C4-2B (cell line): Measurements from ENCODE around the gene HAUS5.

Source experiments
- ZFX ChIP-seq: fragments of 450-650 bp; IDR thresholded peaks from 2 replicates; pipeline ENCODE4 v1.6.1; 2017
- TF ChIP-seq, protein P1 (sequence below): fragments of 450-650 bp; conservative IDR thresholded peaks from 2 replicates; pipeline ENCODE4 v1.5.1; 2017; ENCODE audit warnings: mild to moderate bottlenecking

DNA sequence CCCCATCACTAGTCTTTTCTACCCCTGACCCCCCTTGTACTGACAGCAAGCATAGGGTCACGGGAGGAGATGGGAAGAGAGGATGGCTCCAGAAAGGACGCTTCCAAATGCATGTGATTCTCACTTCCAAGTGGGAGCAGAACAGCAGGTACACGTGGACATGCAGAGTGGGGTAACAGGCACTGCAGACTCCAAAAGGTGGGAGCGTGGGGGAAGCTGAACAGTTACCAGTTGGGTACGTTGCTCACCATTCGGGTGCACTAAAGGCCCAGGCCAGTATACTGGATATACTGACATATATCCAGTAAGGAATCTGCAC lies 26.7 kb downstream of the HAUS5 start:
- TF ChIP-seq, protein P1, sequence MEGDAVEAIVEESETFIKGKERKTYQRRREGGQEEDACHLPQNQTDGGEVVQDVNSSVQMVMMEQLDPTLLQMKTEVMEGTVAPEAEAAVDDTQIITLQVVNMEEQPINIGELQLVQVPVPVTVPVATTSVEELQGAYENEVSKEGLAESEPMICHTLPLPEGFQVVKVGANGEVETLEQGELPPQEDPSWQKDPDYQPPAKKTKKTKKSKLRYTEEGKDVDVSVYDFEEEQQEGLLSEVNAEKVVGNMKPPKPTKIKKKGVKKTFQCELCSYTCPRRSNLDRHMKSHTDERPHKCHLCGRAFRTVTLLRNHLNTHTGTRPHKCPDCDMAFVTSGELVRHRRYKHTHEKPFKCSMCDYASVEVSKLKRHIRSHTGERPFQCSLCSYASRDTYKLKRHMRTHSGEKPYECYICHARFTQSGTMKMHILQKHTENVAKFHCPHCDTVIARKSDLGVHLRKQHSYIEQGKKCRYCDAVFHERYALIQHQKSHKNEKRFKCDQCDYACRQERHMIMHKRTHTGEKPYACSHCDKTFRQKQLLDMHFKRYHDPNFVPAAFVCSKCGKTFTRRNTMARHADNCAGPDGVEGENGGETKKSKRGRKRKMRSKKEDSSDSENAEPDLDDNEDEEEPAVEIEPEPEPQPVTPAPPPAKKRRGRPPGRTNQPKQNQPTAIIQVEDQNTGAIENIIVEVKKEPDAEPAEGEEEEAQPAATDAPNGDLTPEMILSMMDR: no peak
- TF ChIP-seq ZFX: no peak
